GM12873 (cell line): ENCODE results near the gene MYL6B.

Source experiments
- TF ChIP-seq, protein P1 (sequence below): IDR thresholded peaks from 2 replicates; pipeline ENCODE4 v1.5.1; 2012; ENCODE audit warnings: low read depth, mild to moderate bottlenecking, moderate library complexity, low read length, control low read depth; ENCODE audit not compliant: insufficient read depth; ENCODE audit errors: missing control alignments

MYL6B gene

DNA sequence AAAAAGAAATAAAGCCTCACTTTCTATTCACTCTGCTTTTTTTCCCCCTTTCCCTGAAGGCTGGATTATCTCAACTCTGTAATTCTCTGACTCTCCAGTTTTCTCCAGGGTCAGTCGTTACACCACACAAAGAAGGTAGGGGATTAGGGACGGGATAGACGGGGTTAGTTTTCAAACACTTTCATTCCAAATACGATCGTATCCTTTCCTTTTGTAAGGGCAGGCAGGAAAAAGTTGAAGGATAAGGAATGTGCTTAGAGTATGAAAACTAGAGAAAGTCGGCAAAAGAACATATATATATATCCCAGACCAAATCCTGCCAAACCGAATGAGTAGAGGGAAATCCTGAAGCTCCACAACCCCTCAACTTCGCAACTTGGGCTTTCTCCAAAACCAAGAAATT lies 24.9 kb upstream of the MYL6B start:
- TF ChIP-seq, protein P1, sequence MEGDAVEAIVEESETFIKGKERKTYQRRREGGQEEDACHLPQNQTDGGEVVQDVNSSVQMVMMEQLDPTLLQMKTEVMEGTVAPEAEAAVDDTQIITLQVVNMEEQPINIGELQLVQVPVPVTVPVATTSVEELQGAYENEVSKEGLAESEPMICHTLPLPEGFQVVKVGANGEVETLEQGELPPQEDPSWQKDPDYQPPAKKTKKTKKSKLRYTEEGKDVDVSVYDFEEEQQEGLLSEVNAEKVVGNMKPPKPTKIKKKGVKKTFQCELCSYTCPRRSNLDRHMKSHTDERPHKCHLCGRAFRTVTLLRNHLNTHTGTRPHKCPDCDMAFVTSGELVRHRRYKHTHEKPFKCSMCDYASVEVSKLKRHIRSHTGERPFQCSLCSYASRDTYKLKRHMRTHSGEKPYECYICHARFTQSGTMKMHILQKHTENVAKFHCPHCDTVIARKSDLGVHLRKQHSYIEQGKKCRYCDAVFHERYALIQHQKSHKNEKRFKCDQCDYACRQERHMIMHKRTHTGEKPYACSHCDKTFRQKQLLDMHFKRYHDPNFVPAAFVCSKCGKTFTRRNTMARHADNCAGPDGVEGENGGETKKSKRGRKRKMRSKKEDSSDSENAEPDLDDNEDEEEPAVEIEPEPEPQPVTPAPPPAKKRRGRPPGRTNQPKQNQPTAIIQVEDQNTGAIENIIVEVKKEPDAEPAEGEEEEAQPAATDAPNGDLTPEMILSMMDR, result no peak

DNA sequence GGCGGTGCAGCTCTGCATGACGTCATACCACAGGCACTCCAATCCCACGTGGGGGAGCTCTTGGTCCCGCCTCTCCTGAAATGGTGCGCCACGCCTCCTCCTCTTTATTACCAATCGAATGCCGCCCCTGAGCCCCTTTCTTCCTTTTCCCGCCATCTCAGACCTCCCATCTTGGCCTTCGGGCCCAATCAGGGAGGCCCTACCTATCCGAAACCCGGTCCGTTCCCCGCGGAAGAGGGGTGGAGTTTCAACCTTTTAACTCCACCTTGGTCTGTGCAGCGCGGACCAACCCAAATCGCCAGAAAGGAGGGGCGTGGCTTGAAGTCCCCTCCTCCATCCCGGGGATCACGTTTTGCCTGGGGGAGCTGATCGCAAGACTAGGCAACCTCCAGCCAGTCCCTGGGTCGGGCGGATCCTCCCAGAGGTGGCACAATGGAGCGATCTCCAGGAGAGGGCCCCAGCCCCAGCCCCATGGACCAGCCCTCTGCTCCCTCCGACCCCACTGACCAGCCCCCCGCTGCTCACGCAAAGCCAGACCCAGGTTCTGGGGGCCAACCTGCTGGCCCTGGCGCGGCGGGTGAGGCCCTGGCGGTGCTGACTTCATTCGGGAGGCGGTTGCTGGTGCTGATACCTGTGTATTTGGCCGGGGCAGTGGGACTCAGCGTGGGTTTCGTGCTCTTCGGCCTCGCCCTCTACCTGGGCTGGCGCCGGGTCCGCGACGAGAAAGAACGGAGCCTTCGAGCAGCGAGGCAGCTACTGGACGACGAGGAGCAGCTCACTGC lies 24.3 kb upstream of the MYL6B start, which contains the start of gene ESYT1:
Gene ESYT1 (plus strand): TSS at position 380 of the 782 bp plus-strand sequence. CDS start 53 bp downstream, at position 433.
- TF ChIP-seq, protein P1, result no peak

DNA sequence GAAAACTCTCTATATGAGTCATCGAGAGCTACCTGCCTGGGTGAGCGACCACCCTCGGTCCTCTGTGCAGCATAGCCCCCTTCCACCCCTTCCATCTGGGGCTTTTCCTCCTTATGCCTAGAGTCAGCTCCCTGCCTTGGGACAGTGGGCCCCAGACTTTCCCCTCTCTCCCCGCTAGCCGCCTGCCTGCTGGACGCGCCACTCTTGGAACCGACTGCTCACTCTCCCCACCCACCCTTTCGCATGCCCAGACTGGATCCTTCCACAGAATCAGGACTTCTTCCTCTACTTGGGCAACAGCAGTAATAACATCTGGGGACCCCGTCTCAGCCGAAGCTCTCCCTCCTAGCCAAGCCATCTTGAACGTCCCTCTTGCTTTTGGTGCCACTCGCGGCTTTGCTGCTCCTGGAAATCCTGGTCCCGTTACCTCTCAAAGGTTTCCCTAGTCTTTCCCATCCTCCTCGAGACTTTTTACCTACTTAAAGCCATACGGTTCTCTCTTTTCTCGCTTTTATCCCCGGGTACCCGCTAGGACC lies 23.6 kb upstream of the MYL6B start:
- TF ChIP-seq, protein P1, result no peak

DNA sequence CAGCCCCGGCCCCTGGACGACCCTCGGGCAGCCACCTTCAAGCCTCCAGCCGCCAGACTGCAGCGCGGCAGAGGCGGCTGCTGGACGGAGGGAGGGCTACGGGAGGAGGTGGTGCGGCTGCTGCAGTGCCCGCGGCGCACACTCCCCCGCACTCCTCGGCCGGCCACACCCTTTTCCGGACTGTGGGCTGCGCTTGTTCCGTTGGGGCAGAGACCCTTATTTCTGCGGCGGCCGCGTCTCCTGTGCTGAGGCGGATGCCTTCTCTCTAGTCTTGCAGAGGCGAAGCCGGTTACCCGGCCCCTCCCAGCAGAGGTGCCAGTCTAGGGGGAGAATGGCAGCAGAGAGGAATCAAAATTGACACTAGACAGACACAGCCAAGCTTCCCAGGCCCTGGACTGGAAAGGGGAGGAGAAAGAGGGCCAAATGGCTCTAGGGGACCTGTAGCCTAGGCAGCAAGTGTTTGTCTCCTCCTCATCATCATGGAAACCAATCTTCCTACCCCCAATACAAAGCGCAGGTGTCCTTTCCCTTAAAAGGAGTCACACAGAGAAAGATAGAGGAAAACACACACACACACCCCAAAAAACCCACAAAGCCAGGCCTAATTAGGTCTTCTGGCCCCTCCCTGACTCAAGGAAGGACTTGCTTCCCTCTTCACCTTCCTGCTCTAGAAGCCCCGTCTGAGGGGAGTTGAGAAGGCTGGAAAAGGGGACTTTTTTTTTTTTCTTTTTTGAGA lies 23.0 kb upstream of the MYL6B start:
- TF ChIP-seq, protein P1, result no peak

DNA sequence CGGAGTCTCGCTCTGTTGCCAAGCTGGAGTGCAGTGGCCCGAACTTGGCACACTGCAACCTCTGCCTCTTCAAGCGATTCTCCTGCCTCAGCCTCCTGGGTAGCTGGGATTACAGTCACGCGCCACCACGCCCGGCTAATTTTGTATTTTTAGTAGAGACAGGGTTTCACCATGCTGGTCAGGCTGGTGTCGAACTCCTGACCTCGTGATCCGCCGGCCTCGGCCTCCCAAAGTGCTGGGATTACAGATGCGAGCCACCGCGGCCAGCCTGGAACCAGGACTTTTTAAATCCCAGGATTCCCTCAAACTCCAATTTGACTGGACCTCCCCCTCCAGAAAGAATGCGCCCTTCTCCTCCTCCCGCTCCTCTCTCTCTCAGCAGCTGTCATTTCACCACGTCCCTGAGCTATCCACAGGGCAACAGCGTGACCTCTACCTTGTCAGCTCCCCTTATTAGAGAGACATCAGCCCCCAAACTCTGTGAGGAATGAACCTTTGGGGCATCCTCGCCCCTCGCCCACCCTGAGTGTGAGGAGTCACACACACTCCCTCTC lies 22.4 kb upstream of the MYL6B start:
- TF ChIP-seq, protein P1, result no peak

DNA sequence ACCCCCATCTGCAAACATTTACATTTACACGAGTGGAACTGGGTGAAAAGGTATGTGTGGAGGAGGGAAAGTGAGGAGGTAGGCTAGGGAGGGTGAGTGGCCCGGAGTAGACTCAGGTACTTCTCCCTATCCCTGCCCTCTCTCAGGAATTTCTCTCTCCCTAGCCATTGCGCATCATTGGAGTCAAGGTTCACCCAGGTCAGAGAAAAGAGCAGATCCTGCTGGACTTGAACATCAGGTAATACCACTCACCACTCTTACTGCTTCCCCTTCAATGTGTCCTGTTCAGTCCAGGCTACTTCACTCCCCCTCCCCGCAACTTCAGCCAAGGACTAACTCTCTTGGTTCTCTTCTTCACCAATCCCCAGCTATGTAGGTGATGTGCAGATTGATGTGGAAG lies 21.5 kb upstream of the MYL6B start:
- TF ChIP-seq, protein P1, result no peak

DNA sequence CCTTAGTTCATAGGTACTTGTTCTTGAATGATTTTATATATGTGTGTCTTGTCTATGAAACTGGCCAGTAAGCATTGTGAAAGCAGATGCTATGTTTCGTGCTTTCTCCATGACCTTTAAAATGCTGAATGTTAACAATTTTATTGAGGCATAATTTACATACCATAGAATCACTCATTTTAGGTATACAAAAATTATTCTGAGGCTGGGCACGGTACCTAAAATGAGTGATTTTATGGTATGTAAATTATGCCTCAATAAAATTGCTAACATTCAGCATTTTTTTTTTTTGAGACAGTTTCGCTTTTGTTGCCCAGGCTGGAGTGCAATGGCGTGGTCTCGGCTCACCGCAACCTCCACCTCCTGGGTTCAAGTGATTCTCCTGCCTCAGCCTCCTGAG lies 17.5 kb upstream of the MYL6B start:
- TF ChIP-seq, protein P1, result no peak
